GM12874 (cell line): ENCODE results near the gene LSAMP.

ENCODE experiments used
- TF ChIP-seq, protein P1 (sequence below): IDR thresholded peaks from 2 replicates; pipeline ENCODE4 v1.5.1; 2011; ENCODE audit warnings: low read depth, mild to moderate bottlenecking, control low read depth, low read length, moderate library complexity; ENCODE audit not compliant: insufficient read depth

LSAMP gene

DNA sequence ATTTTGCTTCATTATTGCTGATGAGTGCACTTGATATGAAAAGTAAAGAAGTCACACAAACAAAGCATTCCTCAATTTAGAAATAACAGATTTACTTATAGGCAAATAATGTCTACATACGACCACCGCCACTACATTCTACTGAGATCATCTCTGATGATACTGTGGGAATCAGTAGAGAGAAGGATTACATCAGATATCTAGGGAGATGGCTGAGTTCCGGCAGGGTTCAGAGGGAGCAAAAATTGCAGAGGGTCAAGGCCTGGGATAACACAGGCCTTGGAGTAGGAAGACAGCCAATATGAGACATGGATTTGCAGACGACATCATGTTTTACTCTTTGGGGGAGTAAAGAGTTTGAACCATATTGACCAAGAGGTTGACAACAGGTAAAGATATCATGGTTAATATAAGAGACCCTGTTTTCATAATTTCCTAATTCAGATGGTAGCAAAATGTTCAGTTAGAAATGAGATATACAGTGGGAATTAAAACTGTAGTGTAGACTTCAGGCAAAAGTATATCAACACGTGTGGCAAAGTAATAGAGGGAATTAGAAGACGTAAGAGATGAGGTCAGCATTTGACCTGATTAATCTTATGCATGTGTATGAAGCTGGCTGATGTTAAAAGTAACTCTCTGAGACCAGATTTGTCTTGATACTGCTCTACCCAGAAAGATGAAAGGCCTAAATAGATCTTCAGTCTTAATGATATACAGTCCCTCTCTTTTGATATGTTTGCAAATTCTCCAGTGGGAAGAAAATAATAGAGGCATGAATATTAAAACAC is 15.6 kb downstream of the LSAMP start:
- TF ChIP-seq, protein P1, sequence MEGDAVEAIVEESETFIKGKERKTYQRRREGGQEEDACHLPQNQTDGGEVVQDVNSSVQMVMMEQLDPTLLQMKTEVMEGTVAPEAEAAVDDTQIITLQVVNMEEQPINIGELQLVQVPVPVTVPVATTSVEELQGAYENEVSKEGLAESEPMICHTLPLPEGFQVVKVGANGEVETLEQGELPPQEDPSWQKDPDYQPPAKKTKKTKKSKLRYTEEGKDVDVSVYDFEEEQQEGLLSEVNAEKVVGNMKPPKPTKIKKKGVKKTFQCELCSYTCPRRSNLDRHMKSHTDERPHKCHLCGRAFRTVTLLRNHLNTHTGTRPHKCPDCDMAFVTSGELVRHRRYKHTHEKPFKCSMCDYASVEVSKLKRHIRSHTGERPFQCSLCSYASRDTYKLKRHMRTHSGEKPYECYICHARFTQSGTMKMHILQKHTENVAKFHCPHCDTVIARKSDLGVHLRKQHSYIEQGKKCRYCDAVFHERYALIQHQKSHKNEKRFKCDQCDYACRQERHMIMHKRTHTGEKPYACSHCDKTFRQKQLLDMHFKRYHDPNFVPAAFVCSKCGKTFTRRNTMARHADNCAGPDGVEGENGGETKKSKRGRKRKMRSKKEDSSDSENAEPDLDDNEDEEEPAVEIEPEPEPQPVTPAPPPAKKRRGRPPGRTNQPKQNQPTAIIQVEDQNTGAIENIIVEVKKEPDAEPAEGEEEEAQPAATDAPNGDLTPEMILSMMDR: no peak

DNA sequence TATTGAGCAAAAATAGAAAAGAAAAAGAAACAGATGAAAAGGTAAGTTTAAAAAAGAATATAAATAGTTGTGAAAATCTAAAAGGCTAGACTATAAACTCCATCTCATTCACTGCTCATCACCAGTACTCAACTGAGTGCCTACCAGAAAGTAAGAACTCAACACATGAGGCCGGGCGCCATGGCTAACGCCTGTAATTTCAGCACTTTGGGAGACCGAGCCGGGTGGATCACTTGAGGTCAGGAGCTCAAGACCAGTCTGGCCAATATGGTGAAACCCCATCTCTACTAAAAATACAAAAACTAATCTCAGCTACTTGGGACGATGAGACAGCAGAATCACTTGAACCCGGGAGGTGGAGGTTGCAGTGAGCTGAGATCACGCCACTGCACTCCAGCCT is 19.3 kb downstream of the LSAMP start:
- TF ChIP-seq, protein P1: no peak

DNA sequence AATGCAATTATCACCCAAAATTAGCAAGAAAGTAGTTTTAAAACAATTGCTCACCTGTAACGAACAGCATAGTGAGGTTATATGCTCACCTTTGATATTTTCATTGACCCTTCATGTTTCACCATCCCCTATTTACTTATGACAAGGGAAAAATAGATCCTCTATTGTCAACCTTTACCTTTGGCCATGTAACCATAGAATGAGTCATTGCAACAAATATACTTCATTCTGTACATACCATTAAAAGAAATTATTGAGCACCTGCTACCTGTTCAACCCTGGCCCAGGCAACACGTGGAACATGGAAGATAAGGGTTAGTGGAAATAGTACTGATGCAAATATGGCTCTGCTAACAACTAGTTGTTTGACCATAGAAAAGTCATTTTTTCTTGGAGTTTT is 20.2 kb downstream of the LSAMP start:
- TF ChIP-seq, protein P1: no peak

DNA sequence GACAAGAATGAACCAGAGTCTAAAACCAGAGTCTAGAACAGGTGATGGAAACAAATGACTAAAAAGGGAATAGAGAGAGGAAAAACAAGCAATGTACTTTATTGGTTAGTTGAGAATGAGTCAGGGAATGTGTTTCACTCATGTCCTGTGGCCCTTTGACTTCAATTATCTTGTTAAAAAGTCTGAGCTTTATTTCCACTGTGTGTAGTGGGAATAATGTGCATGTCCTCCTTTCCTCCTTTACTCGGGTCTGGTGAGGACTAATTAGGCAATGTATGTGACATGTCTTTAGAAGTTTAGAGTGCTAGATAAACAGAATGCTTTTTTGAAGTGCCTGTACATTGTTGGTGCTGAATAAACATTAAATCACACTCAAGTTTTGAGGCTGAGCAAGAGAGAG is 21.3 kb downstream of the LSAMP start:
- TF ChIP-seq, protein P1: no peak

DNA sequence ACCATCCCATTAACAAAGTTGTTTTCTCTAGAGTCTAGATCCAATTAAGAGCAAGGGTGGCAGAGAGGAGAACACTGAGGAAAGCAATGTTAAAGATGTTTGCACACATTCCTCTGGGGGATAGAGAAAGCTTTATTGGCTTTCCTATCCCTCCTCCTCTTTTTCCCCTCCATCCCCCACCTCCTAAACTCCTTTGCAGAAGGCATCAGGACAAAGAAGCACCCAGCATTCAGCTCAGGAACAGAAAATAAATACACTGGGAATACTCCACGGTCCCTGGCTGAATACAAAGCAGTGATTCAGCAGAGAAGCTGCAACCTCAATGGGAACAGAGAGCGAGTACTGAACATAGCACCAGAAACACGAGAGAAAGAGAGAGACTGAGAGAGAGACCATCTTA is 21.9 kb downstream of the LSAMP start:
- TF ChIP-seq, protein P1: no peak

DNA sequence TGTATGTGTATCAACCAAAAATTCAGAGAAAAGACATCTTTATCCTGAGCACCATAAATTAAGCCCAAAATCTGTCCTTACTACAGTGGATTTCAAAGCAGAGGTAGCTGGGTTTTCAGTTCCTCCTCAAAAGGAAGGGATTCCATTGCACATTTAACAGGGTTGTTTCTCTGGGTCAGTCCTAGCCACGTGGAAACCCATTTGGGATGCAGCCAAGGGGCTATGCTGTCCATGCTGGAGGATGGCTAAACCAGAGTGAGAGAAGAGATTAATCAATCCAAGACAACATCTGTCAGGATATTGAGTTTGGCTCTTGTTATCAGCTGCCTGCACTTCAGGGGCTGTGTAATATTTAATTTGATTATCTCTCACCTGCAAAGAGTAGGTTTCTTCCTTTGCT is 28.1 kb downstream of the LSAMP start:
- TF ChIP-seq, protein P1: no peak

DNA sequence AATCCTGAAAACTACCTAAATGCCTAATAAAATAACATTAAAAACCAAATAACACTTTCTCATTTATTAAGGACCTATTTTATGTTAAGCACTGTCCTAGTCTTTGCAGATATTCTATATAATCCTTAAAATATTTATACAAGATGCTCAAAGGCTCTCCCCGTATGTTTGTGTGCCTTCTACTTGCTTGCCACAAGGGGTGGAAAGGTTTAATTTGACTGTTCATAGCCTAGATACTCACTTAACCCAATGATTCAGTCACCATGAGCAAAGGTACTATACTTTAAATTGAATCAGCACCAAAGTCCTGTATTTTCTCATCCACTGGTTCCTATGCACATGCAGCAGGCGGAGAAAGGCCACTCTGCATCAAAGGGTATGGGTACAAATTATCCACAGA is 32.0 kb downstream of the LSAMP start:
- TF ChIP-seq, protein P1: peak; percentile 3; the same call in 1 of the 2 replicates
